ENCODE measurements around the gene FOXK1.
"Not testable (repeated sequence)": the region's sequence is repeated elsewhere in the genome, so short reads cannot be mapped to it uniquely, and the experiment has no call there.

Gene FOXK1

DNA sequence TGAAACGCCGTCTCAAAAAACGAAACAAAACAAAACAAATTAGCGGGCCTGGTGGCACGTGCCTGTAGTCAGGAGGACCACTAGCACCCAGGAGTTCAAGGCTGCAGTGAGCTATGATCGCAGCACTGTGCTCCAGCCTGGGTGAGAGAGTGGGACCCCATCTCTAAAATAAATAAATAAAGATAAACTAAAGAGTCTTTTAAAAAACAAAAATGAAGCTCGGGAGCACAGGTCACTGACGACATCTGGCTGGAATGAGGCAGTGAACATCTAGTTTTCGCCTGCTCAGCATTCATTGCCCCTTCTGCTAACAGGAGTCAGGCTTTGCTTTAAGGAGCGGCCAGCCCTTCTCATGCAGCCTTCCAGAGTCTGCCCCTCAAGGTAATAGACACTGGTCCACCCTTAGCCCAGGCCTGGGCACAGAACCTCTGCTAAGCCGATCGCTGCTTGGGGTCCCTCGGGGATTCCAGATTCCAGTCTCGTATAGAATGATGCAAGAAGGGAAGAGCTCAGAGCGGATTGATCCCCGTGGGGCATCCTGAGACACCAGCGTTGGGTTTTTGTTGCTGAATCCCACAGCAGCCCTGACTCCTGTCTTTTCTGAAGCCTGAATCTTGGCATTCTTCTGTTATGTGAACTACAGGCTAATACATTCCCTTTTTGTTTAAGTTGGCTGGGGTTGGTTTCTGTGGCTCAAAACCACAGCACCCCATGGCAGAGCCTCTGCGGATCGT, 14.2 kb upstream of the FOXK1 start:
- DNase-seq, result no peak

DNA sequence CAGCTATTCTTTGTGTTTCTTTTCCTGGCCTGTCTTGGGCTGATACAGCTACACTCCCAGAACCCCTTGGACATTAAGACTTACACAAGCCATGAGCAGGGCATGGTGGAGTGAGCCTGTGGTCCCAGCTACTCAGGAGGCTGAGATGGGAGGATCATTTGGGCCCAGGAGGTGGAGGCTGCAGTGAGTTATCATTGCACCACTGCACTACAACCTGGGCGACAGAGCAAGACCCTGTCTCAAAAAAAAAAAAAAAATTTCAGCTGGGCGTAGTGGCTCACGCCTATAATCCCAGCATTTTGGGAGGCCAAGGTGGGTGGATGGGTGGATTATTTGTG, 13.6 kb upstream of the FOXK1 start:
- no peak for DNase-seq

- DNase-seq, result no peak
Measured at GRCh38 chr7:4670791-4671190, 11.3 kb upstream of the FOXK1 start.

DNA sequence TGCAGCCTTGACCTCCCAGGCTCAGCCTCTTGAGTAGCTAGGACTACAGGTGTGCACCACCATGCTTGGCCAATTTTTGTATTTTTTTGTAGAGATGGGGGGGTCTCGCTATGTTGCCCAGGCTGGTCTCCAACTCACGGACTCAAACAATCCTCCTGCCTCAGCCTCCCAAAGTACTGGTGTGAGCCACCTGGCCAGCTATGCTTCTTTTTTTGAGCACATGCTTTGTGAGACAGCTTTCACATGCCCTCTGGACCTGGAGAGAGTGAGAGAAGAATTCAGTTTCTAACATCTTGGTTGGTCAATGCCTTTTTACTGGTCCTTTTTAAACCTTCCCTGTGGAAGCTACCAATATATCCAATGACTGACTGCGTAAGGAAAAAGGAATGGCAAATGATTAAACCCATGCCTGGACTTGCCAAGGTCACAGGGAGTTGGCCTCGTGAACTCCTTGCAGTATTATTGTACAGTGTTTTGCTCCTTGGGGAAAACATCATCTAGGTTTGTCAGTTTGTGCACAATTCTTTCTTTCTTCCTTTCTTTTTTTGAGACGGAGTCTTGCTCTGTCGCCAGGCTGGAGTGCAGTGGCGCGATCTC, 6.2 kb upstream of the FOXK1 start:
- DNase-seq, result no peak

DNA sequence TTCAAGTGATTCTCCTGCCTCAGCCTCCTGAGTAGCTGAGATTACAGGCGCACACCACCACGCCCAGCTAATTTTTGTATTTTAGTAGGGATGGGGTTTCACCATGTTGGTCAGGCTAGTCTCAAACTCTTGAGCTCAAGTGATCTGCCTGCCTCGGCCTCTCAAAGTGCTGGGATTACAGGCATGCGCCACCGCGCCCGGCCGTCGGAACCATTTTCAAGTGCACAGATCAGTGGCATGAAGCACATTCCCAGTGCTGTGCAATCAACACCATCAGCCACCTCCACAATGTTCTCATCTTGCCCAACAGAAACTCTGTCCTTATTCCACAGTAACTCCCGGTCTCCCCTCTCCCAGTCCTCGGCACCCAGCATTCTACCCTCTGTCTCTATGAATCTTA, 4.6 kb upstream of the FOXK1 start:
- DNase-seq, result not testable (repeated sequence)

- DNase-seq, result no peak
Measured at GRCh38 chr7:4681218-4681851, 760 bp upstream of the FOXK1 start.

DNA sequence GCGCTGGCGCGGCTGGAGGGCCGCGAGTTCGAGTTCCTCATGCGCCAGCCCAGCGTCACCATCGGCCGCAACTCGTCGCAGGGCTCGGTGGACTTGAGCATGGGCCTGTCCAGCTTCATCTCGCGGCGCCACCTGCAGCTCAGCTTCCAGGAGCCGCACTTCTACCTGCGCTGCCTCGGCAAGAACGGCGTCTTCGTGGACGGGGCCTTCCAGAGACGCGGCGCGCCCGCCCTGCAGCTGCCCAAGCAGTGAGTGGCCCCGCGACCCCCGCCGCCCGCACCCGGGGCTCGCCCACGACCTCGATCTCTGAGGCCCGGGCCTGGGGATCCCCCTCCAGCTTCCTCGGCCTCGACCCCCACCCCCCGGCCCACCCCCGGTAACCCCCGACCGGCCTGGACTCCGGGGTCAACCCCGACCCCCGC, 537 bp downstream of the FOXK1 start:
- no peak for DNase-seq

- DNase-seq, result peak in 1 of 2 donors; percentile 16
Measured at GRCh38 chr7:4683043-4683883, 1.2 kb downstream of the FOXK1 start.

- DNase-seq, result peak; percentile 44 to 52
Measured at GRCh38 chr7:4683884-4684565, 1.9 kb downstream of the FOXK1 start.

DNA sequence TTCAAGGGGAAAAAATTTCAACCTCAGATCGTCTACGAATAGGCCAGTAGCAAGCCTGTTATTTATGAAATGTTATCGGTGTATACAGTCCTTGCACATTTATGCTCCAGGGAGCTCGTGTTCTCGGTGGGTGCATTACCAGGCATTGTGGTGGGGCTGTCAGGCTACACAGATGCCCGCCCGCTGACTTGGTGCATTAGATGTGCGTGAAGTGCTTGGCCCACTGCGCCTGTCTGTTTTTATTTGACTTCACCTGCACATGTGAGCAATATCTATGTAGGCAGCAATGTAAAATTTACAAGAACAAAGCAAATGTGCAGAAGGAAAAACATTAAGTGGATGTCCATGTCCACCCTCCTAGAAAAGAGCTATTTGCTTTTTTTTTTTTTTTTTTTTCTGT, 2.8 kb downstream of the FOXK1 start:
- no peak for DNase-seq

GRCh38 chr7:4685676-4686075, 3.6 kb downstream of the FOXK1 start:
- DNase-seq, result not testable (repeated sequence)

GRCh38 chr7:4687956-4688355, 5.9 kb downstream of the FOXK1 start:
- DNase-seq, result no peak

GRCh38 chr7:4689151-4689550, 7.1 kb downstream of the FOXK1 start:
- DNase-seq, result no peak

DNA sequence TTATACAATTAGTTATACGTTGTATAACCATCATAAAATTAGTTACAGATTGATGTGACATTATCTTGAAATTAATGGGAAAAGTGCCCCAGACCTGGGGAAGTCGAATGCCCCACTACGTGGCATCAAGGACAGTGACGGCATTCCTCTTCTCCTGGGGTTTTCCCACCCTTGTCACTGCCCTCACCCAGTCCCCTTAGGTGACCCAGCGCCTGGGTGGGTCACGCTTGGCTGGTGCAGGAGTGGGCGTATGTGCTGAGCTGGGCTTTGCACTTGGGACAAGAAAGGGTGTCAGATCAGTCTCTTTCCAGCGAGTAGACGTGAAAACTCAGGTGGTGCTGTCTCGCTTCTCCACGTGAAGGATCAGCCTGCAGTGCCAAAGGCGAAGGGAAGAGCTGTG, 7.6 kb downstream of the FOXK1 start:
- no peak for DNase-seq

DNA sequence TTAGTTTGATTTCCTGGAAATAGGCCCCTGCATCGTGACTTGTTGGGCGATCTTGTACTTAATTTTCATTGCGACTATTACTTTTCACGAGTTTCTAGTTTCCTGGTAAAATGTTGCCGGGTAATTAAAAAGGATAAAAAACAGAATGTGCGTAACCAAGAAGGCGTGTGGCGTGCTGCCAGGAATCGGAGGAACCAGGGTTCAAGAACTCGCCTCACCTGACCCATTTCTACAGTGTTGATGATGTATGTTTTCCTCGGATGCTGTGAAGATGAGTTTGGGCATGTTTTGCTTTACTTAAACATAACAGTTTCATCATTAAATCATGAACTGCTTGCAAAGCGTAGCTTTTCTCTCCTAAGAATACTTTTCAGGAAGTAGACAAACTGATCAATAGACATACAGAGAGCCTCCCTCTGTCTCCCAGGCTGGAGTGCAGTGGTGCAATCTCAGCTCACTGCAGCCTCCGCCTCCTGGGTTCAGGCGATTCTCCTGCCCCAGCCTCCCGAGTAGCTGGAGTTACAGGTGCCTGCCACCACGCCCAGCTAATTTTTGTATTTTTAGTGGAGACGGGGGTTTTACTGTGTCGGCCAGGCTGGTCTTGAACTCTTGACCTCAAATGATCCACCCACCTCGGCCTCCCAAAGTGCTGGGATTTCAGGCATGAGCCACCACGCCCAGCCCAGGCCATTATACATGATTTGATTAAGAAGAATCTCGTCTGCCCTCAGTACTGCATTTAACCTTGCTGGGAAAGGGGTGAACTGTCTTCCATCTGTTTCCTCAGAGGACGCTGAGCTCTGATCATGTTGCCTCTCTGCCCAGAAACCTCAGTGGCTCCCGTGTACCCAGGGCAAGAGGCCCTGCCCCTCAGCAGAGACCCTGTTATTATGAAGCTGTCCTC, 9.1 kb downstream of the FOXK1 start:
- no peak for DNase-seq

DNA sequence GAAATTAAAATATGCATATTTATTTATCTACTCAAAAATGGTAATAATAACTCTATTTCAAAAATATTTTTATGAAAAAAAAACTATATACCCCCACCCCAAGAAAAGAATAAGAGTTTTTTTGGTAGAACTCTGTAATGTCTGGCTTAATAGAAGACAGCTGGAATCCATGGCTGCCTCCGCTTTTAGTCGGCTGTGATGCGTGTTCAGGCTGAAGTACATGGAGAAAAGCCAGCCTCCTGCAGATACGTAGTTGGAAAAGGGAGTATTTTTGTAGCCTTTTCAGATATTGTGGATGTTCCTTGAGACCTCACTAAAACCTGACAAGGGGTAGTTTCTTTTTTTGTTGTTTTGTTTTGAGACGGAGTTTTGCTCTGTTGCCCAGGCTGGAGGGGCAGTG, 10.0 kb downstream of the FOXK1 start:
- no peak for DNase-seq

DNA sequence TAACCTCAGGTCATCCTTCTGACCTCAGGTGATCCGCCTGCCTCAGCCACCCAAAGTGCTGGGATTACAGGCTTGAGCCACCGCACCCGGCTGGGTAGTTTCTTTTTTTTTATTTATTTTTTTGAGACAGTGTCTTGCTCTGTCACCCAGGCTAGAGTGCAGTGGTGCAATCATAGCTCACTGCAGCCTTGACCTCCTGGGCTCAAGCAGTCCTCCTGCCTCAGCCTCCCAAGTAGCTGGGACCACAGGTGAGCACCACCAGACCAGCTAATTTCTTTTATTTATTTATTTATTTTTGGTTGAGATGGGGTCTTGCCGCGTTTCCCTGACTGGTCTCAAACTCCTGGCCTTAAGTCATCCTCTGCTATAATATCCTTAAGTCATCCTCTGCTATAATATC, 10.5 kb downstream of the FOXK1 start:
- DNase-seq, result not testable (repeated sequence)

DNA sequence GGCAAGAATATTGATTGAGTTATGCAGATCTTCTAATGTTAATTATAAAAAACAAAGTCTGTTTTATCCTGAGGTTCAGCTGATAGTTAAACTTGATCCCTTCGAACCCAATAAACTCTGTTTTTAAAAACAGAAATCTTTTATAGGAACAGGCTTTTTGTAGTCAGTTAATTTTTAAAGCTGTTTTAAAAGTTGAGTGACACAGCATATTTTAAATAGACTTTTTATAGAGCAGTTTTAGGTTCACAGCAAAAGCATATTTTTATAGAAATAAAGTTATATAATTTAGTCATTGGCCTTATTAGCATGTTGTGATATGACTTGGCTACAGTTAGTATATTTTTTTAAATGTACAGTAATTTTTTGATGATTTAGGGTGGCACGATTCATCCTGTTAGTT, 11.1 kb downstream of the FOXK1 start:
- DNase-seq, result no peak

DNA sequence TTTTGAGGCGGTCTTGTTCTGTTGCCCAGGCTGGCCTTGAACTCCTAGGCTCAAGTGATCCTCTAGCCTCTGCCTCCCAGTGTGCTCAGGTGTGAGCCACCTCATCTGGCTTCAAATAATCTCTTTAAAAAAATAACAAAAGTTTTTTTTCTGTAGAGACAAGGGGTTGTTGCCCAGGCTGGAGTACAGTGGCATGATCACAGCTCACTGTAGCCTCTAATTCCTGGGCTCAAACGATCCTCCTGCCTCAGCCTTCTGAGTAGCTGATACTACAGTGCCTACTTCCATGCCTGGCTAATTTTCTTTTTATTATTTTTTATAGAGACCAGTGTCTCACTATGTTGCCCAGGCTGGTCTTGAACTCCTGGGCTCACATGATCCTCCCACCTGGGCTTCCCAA, 11.7 kb downstream of the FOXK1 start:
- no peak for DNase-seq

GRCh38 chr7:4694305-4694704, 12.2 kb downstream of the FOXK1 start:
- DNase-seq, result no peak

DNA sequence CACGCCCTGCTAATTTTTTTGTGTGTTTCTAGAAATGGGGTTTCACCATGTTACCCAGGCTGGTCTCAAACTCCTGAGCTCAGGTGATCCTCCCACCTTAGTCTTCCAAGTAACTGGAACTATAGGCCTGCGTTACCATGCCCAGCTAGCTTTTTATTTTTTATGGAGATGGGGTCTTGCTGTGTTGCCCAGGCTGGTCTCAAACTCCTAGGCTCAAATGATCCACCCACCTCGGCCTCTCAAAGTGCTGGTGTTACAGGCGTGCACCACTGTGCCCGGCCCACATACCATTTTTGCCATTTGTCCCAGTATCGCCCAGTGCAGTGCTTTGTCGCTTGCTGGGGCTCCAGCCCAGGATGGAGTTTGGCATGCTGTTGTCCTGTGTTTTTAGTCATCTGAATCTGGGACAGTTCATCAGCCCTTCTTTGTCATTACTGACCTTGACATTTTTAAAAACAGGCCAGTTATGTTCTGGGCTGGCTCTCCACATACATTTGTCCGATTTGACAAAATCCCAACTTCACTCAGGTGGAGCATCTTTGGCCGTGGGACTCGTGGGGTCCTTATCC, 16.7 kb downstream of the FOXK1 start:
- DNase-seq, result no peak

GRCh38 chr7:4699841-4700240, 17.7 kb downstream of the FOXK1 start:
- no peak for DNase-seq

Measured in bone marrow (tissue), 2 donors.